GM23338 (cell line): ENCODE data around the gene LRP10. TPM values are rescaled to one million over a fixed set of nuclear protein-coding genes. Genes with fewer than 3 reads are reported as not detected.

ENCODE experiments used
- ATAC-seq: fragments of 200-7000 bp; cut with Tn5 transposase; 3 replicates; pipeline ENCODE4 v1.9.1; 2020
- DNase-seq: peaks from one replicate; pipeline ENCODE4 v3.0.0-alpha.2; 2015; ENCODE audit warnings: low spot score
- H2AFZ ChIP-seq: fragments of 200-600 bp; sonication (generic); 2 replicates; pipeline ENCODE4 v1.8.0; 2016; ENCODE audit warnings: antibody characterized with exemption, mild to moderate bottlenecking, moderate library complexity
- H3F3A ChIP-seq: fragments of 200-600 bp; sonication (generic); replicated peaks from 2 replicates; pipeline ENCODE4 v1.8.0; 2017; ENCODE audit warnings: antibody characterized with exemption, mixed run types, low read depth
- H3K27ac ChIP-seq: fragments of 200-600 bp; sonication (generic); 2 replicates; pipeline ENCODE4 v1.6.1; 2016; ENCODE audit warnings: low read depth
- H3K27me3 ChIP-seq: fragments of 200-600 bp; sonication (generic); 2 replicates; pipeline ENCODE4 v1.8.0; 2016; ENCODE audit warnings: mild to moderate bottlenecking, mixed run types, moderate library complexity; ENCODE audit not compliant: insufficient read depth
- H3K36me3 ChIP-seq: fragments of 200-600 bp; sonication (generic); 2 replicates; pipeline ENCODE4 v1.8.0; 2016; ENCODE audit warnings: mild to moderate bottlenecking; ENCODE audit not compliant: insufficient read depth
- H3K4me1 ChIP-seq: fragments of 200-600 bp; sonication (generic); 2 replicates; pipeline ENCODE4 v1.8.0; 2016; ENCODE audit warnings: mild to moderate bottlenecking, moderate library complexity; ENCODE audit not compliant: insufficient read depth
- H3K4me2 ChIP-seq: fragments of 200-600 bp; sonication (generic); 2 replicates; pipeline ENCODE4 v1.7.1; 2017; ENCODE audit warnings: mixed run types
- H3K4me3 ChIP-seq: fragments of 200-600 bp; sonication (generic); 2 replicates; pipeline ENCODE4 v1.6.1; 2016; ENCODE audit warnings: mixed run types
- H3K79me2 ChIP-seq: fragments of 200-600 bp; sonication (generic); replicated peaks from 2 replicates; pipeline ENCODE4 v1.8.0; 2017; ENCODE audit warnings: mild to moderate bottlenecking; ENCODE audit not compliant: insufficient read depth
- H3K9me2 ChIP-seq: fragments of 200-600 bp; sonication (generic); 2 replicates; pipeline ENCODE4 v1.8.0; 2017; ENCODE audit not compliant: insufficient read depth
- H4K20me1 ChIP-seq: fragments of 200-600 bp; sonication (generic); replicated peaks from 2 replicates; pipeline ENCODE4 v1.8.0; 2017; ENCODE audit warnings: mild to moderate bottlenecking; ENCODE audit not compliant: insufficient read depth
- H3K27ac Mint-ChIP-seq: 2 replicates; pipeline ENCODE4 v1.8.0; 2020; ENCODE audit warnings: inconsistent platforms, mild to moderate bottlenecking, moderate library complexity, mixed read lengths
- H3K27me3 Mint-ChIP-seq: 3 replicates; pipeline ENCODE4 v1.8.0; 2022; ENCODE audit warnings: low read depth, mild to moderate bottlenecking, moderate library complexity, mixed read lengths, inconsistent platforms; ENCODE audit not compliant: insufficient read depth, poor library complexity
- H3K36me3 Mint-ChIP-seq: 3 replicates; pipeline ENCODE4 v1.8.0; 2021; ENCODE audit warnings: low read depth, mild to moderate bottlenecking, inconsistent platforms, moderate library complexity, mixed read lengths
- H3K4me1 Mint-ChIP-seq: 3 replicates; pipeline ENCODE4 v1.8.0; 2020; ENCODE audit warnings: mild to moderate bottlenecking, inconsistent platforms, mixed read lengths
- H3K4me3 Mint-ChIP-seq: 3 replicates; pipeline ENCODE4 v1.8.0; 2021; ENCODE audit warnings: moderate library complexity, mild to moderate bottlenecking, inconsistent platforms, mixed read lengths
- H3K9me3 Mint-ChIP-seq: 3 replicates; pipeline ENCODE4 v1.8.0; 2020; ENCODE audit warnings: moderate library complexity, mild to moderate bottlenecking, inconsistent platforms, mixed read lengths
- ETS1 ChIP-seq: IDR thresholded peaks from 2 replicates; pipeline ENCODE4 v1.6.1; 2016; ENCODE audit warnings: antibody characterized with exemption
- EZH2 ChIP-seq: fragments of 200-600 bp; sonication (generic); IDR thresholded peaks from one replicate; pipeline ENCODE4 v1.8.0; 2017; ENCODE audit warnings: antibody characterized with exemption, mild to moderate bottlenecking, low read depth; ENCODE audit not compliant: unreplicated experiment
- EZH2phosphoT487 ChIP-seq: fragments of 200-600 bp; sonication (generic); IDR thresholded peaks from one replicate; pipeline ENCODE4 v1.8.1; 2018; ENCODE audit warnings: antibody characterized with exemption; ENCODE audit not compliant: unreplicated experiment
- JUNB ChIP-seq: IDR thresholded peaks from one replicate; pipeline ENCODE4 v1.6.1; 2016; ENCODE audit warnings: antibody characterized with exemption; ENCODE audit not compliant: unreplicated experiment
- NANOG ChIP-seq: IDR thresholded peaks from 2 replicates; pipeline ENCODE4 v1.6.1; 2016; ENCODE audit warnings: antibody characterized with exemption, borderline replicate concordance
- POLR2AphosphoS5 ChIP-seq: IDR thresholded peaks from 2 replicates; pipeline ENCODE4 v1.6.1; 2016; ENCODE audit warnings: antibody characterized with exemption, low read depth
- STAT1 ChIP-seq: IDR thresholded peaks from one replicate; pipeline ENCODE4 v1.6.1; 2016; ENCODE audit warnings: antibody characterized with exemption; ENCODE audit not compliant: unreplicated experiment
- ZNF114 ChIP-seq: fragments of 250-450 bp; sonication (Bioruptor Pico); IDR thresholded peaks from 2 replicates; pipeline ENCODE4 v1.5.0; 2020; ENCODE audit warnings: mild to moderate bottlenecking, moderate library complexity
- ZNF331 ChIP-seq: fragments of 250-450 bp; sonication (Bioruptor Pico); IDR thresholded peaks from 2 replicates; pipeline ENCODE4 v1.5.0; 2020; ENCODE audit warnings: low read depth, mild to moderate bottlenecking, moderate library complexity
- ZNF462 ChIP-seq: fragments of 250-450 bp; sonication (Bioruptor Pico); IDR thresholded peaks from 2 replicates; pipeline ENCODE4 v1.5.0; 2020; ENCODE audit warnings: mild to moderate bottlenecking, moderate library complexity
- polyA plus RNA-seq: library from polyadenylated mRNA; unstranded; fragments of >200 nt; fragmentation: Nextera tagmentation; extraction: Ambion mirVana; gene quantifications from 2 replicates; pipeline ENCODE4 v1.2.1, GENCODE V29; 2016
- total RNA-seq: library from RNA; depleted of rRNA; stranded (reverse); fragments of >200 nt; shearing (Covaris generic); gene quantifications from 2 replicates; pipeline ENCODE4 v1.2.3, GENCODE V29; 2014

Gene LRP10
- total and polyA plus RNA-seq, 2 experiments from 2014 or later = 6.4 to 18.1 TPM

- TF ChIP-seq JUNB (no peak), ZNF114 (CRISPR knock-in tag) (no peak), NANOG (no peak), STAT1 (no peak), ZNF331 (CRISPR knock-in tag) (no peak), ETS1 (no peak), EZH2phosphoT487 (no peak), EZH2 (no peak)
These were observed 22.2 kb upstream of the LRP10 start (continued) for GRCh38 chr14:22849212-22849819.

- no peaks in the 10 kb centered on the region for H3K79me2 ChIP-seq
- no peak overlapping the region for H3K4me3 Mint-ChIP-seq
- no peak overlapping the region for H3K4me3 ChIP-seq
- H3K9me3 Mint-ChIP-seq = no peaks in the 10 kb centered on the region; the same call in 2 of the 3 replicates
- no peaks in the 10 kb centered on the region for H3K36me3 ChIP-seq
- H3F3A ChIP-seq = peaks cover 21% of the 10 kb centered on the region
- peaks cover 26% of the 10 kb centered on the region for H3K4me1 Mint-ChIP-seq
- peaks cover 9% of the 10 kb centered on the region for H3K27me3 Mint-ChIP-seq
- H3K27ac ChIP-seq = no peak overlapping the region
- no peaks in the 10 kb centered on the region for H3K9me2 ChIP-seq
- no peak for DNase-seq
- 0 out of 2 replicates have a peak overlapping the region, but pooled peaks have one; percentile 28 for H3K27ac Mint-ChIP-seq
- no peaks in the 10 kb centered on the region for H3K27me3 ChIP-seq
- H3K4me2 ChIP-seq = no peak overlapping the region
- H3K4me1 ChIP-seq = peaks cover 23% of the 10 kb centered on the region
- no peak for ATAC-seq
- H4K20me1 ChIP-seq = no peaks in the 10 kb centered on the region
- no peak overlapping the region for H2AFZ ChIP-seq
- H3K36me3 Mint-ChIP-seq = 0 out of 3 replicates have a peak, but pooled peaks cover 3% of the 10 kb centered on the region
- no peak for TF ChIP-seq EZH2phosphoT487
- TF ChIP-seq JUNB = no peak
- no peak for TF ChIP-seq ZNF331 (CRISPR knock-in tag)
- no peak for TF ChIP-seq POLR2AphosphoS5
- TF ChIP-seq ZNF462 (CRISPR knock-in tag) = no peak
- TF ChIP-seq ETS1 = no peak
- no peak for TF ChIP-seq NANOG
- no peak for TF ChIP-seq STAT1
- no peak for TF ChIP-seq ZNF114 (CRISPR knock-in tag)
These were observed 20.4 kb upstream of the LRP10 start for GRCh38 chr14:22850944-22851764.
